ENCODE data around the gene OR52A1.
"Not testable (repeated sequence)": the region's sequence is repeated elsewhere in the genome, so short reads cannot be mapped to it uniquely, and the experiment has no call there.

OR52A1 gene

DNA sequence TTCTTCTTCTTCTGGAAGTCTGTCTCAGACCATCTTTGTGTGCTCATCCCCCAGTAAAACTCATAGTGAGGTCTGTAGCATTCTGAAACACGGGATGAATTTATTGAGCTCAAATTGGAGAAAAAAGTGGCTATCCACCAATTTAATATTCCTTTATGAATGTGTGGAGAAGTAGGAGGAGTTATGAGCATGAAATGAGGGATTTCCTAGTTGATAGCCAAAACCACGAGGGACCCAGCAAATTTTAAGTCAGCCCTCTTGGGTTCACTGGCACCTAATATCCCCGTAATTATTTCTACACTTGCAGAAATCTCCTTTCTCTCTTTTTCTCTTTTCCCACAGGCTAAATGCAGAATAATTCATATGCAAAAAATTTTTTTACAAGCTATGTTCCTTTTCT, at the start of gene OR52A1:
Gene OR52A1, minus strand, starts transcription at position 101 of the 400 bp plus-strand sequence. CDS start 2,388 bp downstream, outside the sequence.
- no peak for DNase-seq (ENCODE audit: low spot score)

DNA sequence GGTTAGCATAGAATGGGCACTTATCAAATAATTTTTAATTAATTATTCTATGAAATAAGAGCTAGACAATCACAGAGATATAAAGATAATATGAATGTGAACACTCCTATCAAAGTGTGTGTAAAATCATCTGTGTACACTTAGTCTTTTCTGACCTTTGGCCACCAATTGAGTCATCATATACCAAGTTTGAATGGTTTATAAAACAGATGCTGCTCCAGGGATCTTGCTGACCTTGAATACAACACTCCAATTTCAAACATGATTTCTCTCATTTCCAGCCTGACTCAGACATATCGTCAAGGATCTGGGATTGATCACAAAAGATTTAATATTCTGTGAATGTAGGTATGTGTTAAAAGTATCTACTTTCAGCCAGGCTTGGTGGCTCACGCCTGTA, 48.8 kb upstream of the OR52A1 start:
- no peak for DNase-seq (ENCODE audit: low spot score)

DNA sequence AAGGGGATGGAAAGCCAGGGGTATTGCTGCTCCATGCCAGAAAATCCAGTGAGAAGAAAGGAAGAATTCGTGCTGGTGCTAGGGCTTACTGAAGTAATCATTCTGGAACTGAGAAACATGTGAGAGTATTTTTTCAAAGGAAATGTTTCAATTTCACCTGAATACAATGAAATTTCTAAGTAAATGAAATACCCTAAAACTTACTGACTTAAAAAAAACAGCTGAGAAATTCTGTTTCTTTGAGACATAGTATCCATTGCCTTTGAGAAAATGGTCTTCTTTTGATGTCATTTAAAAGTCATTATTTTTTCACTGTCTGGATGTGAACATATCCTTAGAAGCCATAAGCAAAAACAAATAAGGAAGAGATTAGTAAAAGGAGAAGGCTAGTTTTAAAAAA, 46.0 kb upstream of the OR52A1 start, which contains the start of gene OR51V1:
Gene OR51V1, minus strand, starts transcription at position 101 of the 400 bp plus-strand sequence. Its CDS starts 0 bp downstream, at position 101.
- no peak for DNase-seq (ENCODE audit: low spot score)

DNA sequence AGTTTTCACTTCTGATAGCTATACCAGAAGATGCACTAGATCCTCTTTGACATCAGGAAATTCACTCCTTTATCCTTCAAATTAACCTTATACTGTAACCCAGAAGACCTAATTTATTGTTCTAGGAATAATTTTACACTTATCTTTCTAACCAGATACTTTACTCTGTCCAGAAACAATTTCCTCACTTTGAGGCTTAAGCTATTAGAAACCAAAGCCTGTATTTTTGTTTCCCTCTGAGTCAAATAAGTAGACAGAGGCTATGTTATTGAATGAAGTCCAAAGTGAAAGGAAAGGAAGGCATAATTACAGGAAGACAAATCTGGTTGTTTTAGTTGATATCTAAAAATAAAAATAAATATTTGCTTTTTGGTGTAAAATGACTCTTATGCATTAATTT, 43.7 kb upstream of the OR52A1 start:
- DNase-seq (ENCODE audit: low spot score): no peak

DNA sequence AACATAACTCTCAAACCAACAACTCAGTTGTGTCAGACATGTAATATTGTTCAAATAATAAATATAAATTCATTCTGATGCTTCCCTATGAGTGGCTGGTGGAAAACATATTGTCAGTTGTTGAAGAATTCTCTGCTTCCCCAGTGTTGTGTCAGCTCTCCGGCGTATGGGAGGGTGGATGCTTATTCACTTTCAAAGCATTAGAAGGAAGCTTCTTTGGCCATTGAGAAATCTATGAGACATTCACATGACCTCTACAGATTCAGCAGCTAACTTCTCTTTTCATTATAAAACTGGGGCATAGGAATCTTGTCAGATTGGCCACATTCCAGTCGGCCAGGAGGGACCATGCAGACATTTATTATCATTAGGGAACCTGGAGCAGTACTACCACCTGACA, 43.0 kb upstream of the OR52A1 start:
- peak; percentile 45 for DNase-seq (ENCODE audit: low spot score)

DNA sequence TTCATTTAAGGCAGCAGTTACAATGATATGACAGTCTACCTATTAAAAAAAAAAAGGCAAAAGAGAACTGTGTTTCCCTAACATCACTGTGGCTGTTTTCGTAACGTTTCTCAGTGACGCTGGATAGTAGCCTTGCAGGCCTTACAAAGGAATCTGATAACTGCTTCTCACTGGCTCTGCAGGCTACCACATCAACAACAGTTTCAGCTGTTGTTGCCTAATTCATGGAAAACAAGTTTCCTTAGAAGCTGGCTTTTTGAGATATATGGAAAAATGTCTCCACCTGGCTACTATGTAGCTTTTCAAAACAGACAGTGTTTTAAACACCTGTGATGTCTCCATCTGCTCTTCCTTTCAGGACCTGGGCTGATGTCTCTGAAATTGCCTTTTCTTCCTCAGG, 42.2 kb upstream of the OR52A1 start:
- peak; percentile 2 for DNase-seq (ENCODE audit: low spot score)

DNA sequence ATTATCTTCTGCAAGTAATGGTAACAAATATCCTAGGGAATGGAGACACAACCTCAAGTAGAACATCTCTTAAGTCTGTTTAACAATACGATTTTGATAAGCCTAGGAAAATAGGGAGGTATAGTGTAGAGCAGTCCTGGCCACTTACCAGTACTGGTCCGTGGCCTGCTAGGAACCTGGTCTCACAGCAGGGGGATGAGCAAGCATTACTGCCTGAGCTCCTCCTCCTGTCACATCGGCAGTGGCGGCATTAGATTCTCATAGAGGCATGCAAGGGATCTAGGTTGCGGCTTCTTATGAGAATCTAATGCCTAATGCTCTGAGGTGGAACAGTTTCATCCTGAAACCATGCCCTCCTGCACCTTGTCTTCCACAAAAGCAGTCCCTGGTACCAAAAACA, 41.5 kb upstream of the OR52A1 start:
- no peak for DNase-seq (ENCODE audit: low spot score)

DNA sequence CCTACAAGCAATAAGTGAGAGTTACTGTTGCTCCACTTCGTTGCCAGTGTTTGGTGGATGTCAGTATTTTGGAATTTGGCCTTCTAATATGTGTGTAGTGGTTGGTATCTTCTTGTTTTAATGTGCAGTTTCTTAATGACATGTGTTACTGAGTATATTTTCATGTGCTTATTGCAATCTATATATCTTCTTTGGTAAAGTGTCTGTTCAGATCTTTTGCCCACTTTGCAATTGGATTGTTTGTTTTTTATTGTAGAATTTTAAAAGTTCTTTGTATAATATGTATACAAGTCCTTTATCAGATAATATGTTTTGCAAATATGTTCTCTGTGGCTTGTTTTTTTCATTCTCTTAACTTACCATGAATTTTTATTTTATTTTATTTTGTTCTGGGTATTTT, 38.2 kb upstream of the OR52A1 start:
- DNase-seq (ENCODE audit: low spot score): no peak

DNA sequence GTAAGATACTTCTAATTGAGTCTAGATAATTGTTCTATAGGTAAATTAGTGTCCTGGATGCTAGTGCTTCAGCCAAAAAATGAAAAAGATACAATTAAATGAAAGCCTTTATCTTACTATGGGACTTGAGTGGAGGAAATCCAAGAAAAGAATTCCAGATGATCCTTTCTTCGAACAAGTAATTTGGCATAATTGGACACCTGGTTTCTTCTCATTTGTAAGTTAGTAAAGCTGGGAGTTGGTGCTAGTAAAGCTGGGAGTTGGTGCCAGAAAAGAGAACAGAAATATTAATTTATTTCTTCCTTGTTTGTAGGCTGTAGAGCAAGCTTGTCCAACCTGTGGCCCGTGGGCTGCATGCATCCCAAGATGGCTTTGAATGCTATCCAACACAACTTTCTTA, 33.6 kb upstream of the OR52A1 start:
- no peak for DNase-seq (ENCODE audit: low spot score)

DNA sequence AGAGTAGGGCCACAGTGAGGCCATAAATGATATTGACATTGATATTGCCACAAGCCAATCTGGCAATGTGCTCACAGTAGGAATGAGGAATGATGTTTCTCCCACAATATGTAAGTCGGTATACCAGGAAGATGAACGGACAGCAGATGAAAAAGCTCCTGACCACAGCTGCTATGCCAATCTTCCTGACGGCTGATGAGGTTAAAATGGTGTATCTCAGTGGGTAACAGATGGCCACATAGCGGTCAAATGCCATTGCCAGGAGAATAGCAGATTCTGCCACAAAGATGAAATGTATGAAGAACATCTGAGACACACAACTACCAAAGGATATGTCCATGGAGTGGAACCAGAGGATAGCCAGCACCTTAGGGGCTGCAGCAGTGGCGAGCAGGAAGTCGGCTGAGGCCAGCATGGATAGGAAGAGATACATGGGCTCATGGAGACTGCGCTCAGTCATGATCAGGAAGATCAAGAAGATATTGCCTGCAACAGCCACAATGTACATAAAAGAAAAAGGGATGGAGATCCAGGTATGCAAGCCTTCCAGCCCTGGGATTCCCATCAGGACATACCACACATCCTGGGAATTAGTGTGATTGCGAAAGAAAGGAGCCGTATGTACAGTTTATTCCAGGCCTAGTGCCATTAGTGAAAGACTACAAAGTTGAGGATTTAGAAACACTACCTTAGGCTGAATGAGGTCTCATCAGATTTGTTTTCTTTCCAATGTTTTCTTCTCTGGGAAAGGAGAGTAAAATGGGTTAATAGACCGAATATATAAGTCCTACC, 23.7 kb upstream of the OR52A1 start:
- DNase-seq (ENCODE audit: low spot score): no peak

DNA sequence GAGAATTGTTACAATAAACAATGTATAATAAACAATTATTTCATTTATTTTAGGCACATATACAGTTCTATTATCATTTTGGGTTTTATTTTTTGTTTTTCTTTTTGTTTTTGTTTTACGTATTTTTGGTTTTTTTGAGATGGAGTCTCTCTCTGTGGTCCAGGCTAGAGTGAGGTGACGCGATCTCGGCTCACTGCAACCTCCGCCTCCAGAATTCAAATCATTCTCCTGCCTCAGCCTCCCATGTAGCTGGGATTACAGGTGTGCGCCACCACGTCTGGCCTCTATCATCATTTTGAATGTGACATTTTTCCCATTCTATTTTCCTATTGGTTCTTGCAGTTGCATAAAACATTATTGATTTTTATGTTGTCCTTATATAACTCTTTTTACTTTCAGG, 20.4 kb upstream of the OR52A1 start:
- no peak for DNase-seq (ENCODE audit: low spot score)

DNA sequence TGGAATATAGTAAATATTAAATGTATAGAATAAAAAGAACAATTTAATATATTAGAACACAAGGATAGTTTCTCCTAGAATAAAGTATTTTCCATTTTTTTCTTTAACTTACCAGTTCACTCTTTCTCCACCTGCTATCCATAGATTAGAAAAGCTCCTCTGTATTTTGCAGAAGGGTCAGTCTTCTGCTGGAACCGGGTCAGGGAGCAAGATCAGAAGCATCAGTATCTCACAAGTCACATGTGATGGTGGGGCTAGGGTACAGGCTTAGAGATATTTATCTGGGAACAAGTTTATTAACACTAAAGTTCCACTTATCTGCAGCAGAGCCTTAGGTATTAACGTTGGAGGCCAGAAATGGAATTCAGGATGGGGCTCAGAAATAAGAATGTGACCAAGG, 17.3 kb upstream of the OR52A1 start:
- DNase-seq (ENCODE audit: low spot score): no peak

DNA sequence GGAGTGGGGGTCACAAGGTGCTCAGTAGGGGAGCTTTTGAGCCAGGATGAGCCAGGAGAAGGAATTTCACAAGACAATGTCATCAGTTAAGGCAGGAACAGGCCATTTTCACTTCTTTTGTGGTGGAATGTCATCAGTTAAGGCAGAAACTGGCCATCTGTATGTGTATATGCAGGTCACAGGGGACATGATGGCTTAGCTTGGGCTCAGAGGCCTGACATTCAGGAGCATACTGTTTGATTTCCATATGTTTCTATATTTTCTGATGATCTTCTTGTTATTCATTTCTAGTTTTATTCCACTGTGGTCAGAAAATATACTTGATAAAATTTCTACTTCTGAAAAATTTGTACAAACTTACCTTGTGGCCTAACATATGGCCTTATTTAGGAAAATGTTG, 11.3 kb upstream of the OR52A1 start:
- DNase-seq (ENCODE audit: low spot score): not testable (repeated sequence)

DNA sequence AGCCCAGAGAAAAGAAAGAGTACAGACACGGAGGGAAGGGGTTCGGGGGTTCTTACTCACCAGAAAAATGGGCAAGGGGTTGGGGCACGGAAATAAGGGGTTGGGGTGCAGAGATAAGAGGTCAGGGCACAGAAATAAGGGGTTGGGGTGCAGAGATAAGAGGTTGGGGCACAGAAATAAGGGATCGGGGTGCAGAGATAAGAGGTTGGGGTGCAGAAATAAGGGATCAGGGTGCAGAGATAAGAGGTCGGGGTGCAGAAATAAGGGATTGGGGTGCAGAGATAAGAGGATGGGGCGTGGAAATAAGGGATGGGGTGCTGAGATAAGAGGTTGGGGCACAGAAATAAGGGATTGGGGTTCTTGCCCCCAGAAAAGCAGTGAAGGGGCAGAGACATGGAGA, 10.2 kb upstream of the OR52A1 start:
- DNase-seq (ENCODE audit: low spot score): not testable (repeated sequence)

DNA sequence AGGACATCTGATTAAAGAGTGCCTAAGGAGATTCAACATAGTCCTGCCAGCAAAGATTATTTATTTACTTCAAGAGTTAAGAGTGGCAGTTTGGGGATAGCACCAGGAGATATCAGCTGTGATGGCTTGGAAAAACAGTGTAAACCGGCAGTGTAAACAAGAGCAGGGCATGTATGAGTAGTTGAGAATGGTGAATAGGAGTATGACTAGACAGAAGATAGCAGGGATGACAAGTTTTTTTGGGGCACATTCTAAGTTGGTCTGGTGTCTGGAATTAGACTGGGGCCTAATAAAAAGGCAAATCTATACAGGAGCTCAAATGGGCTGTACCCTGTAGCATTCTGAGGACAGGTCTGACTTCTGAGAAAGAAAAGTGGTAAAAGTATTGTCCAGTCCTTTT, 6.5 kb upstream of the OR52A1 start:
- DNase-seq (ENCODE audit: low spot score): not testable (repeated sequence)

DNA sequence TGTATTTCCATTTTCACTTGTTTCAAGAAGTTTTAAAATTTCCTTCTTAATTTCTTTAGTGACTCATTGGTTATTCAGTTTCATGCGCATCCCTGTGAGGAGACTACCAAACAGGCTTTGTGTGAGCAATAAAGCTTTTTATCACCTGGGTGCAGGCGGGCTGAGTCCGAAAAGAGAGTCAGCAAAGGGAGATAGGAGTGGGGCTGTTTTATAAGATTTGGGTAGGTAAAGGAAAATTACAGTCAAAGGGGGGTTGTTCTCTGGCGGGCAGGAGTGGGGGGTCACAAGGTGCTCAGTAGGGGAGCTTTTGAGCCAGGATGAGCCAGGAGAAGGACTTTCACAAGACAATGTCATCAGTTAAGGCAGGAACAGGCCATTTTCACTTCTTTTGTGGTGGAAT, 5.7 kb upstream of the OR52A1 start:
- not testable (repeated sequence) for DNase-seq (ENCODE audit: low spot score)

DNA sequence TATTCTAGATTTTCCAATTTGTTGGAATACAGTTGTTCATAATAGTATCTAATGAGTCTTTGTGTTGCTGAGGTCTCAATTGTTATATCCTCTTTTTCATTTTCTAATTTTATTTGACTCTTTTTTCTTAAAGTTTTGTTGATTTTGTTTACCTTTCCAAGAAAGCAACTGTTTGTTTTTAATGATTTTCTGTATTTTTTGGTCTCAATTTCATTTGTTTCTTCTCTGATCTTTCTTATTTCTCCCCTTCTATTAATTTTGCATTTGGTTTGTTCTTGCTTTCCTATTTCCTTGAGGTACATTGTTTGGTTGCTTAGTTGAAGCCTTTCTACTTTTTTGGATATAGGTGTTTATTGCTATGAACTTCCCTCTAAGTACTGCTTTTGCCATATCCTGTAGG, 5.2 kb upstream of the OR52A1 start:
- no peak for DNase-seq (ENCODE audit: low spot score)

DNA sequence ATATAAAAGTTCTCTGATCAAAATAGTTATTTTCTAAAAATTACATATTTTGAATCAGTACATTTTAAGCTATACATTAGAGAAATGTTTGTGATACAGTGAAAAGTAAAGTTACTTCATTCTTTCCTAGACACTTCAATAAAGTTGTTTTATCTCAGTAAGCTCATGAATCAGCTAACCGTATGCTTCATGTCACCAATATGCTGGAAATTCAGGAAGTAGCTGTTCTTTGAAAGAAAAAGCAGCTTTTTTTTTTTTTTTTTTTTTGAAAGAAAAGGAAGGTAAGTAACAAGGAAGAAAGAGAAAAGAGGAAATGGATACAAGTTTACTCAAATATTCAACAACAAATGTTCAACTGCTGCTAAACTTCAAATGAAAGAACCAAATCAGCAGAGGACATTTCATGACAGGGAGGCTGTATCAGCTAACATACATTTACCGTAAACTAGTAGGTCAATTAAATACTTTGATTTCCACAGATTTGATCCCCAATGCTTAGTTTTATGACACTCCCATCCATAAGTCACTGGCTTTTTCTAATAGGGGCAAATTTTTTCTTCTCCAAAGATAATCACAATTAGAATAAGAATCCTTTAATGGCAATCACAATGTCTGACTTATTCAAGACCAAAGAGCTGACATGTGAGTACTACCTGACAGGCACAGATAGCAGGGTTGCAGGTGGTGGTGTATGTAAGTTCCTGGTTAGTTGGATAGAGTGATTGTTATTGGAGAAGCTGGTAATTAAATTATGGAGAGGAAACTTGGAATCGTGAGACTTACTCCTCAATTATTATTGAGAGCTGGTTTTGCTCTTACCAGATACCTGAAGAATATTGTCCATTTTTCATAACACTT, 754 bp downstream of the OR52A1 start:
- no peak for DNase-seq (ENCODE audit: low spot score)

DNA sequence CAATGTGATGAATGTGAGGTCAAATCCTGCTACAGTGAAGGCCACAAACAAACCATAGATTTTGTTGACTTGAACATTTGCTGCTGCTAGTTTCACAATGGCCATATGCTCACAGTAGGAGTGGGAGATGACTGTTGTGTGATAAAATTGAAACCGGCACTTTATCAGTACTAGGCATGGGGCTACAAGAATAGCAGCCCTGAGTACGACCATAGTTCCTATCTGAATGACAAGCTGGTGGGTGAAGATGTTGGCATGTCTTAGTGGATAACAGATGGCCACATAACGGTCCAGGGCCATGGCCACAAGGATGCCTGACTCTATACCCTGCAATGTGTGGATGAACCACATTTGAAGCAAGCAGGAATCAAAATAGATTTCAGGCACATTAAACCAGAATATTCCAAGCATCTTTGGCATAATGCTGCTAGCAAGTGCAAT, 2.8 kb downstream of the OR52A1 start:
- DNase-seq (ENCODE audit: low spot score): no peak

DNA sequence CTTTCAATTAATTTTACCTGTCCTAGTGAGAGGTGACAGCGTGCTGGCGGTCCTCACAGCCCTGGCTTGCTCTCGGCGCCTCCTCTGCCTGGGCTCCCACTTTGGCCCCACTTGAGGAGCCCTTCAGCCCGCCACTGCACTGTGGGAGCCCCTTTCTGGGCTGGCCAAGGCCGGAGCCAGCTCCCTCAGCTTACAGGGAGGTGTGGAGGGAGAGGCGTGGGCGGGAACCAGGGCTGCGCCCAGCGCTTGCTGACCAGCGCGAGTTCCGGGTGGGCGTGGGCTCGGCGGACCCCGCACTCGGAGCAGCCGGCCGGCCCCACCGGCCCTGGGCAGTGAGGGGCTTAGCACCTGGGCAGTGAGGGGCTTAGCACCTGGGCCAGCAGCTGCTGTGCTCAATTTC, 10.4 kb downstream of the OR52A1 start:
- DNase-seq (ENCODE audit: low spot score): not testable (repeated sequence)

DNA sequence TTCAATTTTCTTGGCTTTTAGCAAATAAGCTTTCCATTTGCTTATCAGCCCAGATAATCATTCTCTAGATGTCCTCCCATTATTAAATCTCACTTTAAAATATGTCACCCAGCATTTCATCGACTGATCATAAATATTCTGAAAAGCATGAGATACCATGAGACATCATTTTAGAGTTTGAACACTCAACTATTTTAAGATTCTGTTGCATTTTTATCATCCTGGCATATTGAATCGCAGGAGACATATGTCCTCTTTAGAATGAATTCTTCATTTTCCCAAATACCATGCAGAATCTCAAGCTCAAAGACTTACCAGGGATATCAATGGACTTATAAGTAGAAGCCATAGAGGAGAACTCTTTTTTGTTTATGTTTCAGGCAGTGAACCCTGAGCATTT, 16.6 kb downstream of the OR52A1 start, which contains the start of gene OR52A5:
Gene OR52A5, minus strand, starts transcription at position 361 of the 400 bp plus-strand sequence. CDS start 5,714 bp downstream, outside the sequence.
- DNase-seq (ENCODE audit: low spot score): no peak

DNA sequence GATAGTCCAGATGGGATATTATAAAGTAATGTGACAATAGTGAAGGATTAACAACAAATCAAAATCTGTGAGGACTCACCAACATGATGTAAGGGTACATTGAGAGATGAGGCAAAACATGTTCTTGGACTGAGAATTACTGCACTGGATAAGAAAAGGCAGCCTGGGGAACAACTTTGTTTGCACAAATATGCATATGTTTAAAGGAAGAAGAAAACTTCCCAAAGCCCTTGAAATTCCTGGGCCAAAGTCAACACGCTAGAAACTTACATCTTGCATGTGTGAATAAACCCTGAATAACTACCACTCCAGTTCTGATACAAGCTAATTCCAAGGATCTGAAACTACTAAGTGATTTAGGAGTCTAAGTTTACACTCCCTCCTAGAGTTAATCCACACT, 17.5 kb downstream of the OR52A1 start:
- DNase-seq (ENCODE audit: low spot score): no peak

DNA sequence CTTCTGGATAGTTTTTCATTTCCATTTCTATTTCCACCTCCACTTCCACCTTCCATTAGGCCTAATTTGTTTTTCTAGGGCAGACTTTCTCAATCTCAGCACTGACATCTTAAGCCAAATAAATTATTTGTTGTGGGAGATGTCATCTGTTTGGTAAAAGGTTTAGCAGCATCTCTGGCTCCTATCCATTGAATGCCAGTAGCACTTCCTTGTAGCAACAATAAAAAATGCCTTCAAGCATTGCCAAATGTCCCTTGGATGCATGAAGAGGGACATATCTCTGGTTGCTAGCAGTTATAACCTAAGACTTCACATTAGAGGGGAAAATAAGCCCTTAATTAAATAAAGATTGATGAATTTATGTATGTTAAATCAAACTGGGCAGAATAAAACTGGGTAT, 18.3 kb downstream of the OR52A1 start:
- no peak for DNase-seq (ENCODE audit: low spot score)
